HG03095 (cell line): Measurements from ENCODE around the gene SORT1.
"Not testable (repeated sequence)": the region's sequence is repeated elsewhere in the genome, so short reads cannot be mapped to it uniquely, and the experiment has no call there.

Experiments
- ATAC-seq: cut with Tn5 transposase; IDR thresholded peaks from one replicate; pipeline ENCODE4 v1.9.1; 2021; ENCODE audit warnings: moderate library complexity; ENCODE audit not compliant: unreplicated experiment

The SORT1 gene

GRCh38 chr1:109383087-109383779, 14.5 kb downstream of the SORT1 start:
- ATAC-seq: no peak

GRCh38 chr1:109381573-109381972, 16.1 kb downstream of the SORT1 start:
- no peak for ATAC-seq

GRCh38 chr1:109379907-109380306, 17.8 kb downstream of the SORT1 start:
- ATAC-seq: no peak

- ATAC-seq: no peak
Observed at GRCh38 chr1:109379422-109379821, 18.3 kb downstream of the SORT1 start.

- no peak for ATAC-seq
Observed at GRCh38 chr1:109377698-109378097, 20.0 kb downstream of the SORT1 start.

DNA sequence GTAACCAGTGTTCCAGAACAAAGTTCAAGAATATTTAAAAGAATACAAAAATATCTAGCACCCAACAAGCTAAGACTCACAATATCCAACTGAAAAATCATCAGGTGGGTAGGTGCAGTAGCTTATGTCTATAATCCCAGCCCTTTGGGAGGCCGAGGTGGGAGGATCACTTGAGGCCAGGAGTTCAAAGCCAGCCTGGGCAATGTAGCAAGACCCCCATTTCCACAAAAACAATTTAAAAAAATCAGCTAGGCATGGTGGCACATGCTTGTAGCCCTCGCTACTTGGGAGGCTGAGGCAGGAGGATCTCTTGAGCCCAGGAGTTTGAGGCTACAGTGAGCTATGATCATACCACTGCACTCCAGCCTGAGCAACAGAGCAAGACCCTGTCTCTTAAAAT, 24.0 kb downstream of the SORT1 start:
- not testable (repeated sequence) for ATAC-seq

- no peak for ATAC-seq
Observed at GRCh38 chr1:109373126-109373525, 24.6 kb downstream of the SORT1 start.

- no peak for ATAC-seq
Observed at GRCh38 chr1:109372281-109372680, 25.4 kb downstream of the SORT1 start.

DNA sequence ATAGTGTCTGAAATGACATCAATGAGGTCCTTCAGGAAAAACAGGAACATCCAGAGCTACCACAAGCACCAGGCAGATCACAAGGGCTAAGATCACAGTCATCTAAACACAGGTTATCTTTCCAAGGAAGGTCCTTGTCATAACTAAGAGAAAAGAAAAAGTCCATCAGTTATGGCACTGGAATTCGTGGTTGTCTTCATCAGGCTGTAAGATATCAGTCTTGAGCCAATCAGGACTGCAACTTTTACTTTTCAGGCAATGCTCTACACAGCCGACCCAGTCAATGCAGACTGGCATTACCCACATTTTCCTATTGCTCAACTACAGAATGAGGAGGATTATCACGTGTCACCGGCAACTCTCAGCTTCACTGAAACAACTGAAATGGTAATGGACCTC, 26.4 kb downstream of the SORT1 start:
- ATAC-seq: no peak

GRCh38 chr1:109370712-109371340, 26.9 kb downstream of the SORT1 start:
- ATAC-seq: no peak

DNA sequence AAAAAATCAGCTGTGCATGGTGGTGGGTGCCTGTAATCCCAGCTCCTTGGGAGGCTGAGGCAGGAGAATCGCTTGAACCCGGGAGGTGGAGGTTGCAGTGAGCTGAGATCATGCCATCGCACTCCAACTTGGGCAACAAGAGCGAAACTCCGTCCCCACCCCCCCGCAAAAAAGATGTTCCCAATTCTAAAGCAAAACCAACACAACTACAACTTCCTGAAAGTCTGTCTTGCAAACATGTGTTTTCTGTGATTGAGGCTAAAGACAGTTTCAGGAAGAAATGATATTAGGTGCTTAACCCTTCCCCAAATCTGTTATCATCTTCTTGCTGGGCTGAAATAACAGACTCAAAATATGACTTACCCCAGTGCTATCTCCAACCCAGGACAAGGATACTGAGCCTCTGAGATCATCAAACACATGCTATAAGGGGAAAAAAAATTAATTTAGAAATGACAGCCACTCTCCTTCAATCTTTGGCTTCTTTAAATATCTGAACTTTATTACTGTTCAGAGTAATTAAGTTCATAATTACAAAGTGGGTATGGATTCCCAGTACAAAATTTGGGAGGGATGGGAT, 28.5 kb downstream of the SORT1 start:
- no peak for ATAC-seq

GRCh38 chr1:109368464-109368863, 29.3 kb downstream of the SORT1 start:
- no peak for ATAC-seq

- ATAC-seq: no peak
Observed at GRCh38 chr1:109367626-109368025, 30.1 kb downstream of the SORT1 start.

- ATAC-seq: no peak
Observed at GRCh38 chr1:109365642-109366204, 32.0 kb downstream of the SORT1 start.

DNA sequence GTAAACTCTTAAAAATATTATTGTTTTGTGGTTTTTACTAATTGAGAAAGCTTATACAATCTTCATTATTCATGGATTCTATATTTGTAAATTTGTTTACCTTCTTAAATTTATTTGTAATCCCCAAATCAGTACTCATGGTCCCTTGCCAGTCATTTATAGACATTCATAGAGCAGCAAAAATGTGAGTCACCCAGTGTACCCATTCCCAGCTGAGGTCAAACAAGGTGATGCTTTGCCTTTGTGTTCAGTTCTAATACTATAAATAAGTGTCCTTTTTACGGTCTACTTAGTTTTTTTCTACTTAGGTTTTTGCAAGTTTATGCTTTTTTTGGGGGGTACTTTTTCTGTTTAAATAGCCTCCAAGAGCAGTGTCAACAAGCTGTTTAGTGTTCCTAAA, 36.1 kb downstream of the SORT1 start:
- ATAC-seq: no peak

DNA sequence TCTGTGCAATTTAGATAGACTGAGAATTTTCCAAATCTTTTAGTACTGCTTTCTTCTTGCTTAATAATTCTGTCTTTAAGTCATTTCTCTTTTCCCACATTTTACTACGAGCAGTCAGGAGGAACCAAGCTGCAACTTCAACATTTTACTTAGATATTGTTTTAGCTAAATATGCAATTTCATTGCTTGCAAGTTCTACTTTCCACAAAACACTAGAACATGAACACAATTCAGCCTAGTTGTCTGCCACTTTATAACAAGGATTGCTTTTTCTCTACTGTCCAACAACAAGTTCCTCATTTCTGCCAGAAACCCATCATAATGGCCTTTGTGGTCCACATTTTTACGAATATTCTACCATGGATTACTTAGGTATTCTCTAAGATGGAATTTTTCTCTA, 36.6 kb downstream of the SORT1 start:
- no peak for ATAC-seq

- no peak for ATAC-seq
Observed at GRCh38 chr1:109357616-109358015, 40.1 kb downstream of the SORT1 start.

DNA sequence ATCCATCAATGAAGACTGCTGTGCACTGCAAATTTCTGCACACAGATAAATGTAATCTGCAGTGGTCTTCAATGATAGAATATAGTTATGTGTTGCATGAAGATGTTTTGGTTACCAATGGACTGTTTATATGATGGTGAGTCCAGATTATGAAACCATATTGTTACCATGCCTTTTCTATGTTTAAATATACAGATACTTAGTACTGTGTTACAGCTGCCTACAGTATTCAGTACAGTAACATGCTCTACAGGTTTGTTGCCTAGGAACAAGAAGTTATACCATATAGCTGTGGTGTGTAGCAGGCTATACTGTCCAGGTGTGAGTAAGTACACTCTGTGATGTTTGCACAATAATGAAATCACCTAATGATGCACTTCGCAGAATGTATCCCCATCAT, 40.8 kb downstream of the SORT1 start:
- no peak for ATAC-seq

DNA sequence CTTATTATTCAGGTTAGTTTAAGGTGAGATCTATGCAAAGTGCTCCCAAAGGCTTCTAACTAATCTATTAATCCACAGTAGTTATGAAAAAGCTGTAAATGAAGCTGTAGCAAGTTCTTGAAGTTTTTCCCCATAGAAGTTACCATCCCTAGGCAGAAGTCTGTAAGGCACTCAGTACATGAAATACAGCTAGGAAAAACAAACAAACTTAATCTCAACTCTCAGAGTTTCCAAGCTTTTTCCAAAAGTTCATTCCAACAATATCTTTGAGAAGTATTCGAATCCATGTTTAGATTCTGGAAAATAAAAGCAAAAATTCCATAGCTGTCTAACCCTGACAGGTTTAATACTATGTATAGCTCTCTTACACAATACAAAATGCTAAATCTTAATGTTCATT, 41.2 kb downstream of the SORT1 start:
- no peak for ATAC-seq

DNA sequence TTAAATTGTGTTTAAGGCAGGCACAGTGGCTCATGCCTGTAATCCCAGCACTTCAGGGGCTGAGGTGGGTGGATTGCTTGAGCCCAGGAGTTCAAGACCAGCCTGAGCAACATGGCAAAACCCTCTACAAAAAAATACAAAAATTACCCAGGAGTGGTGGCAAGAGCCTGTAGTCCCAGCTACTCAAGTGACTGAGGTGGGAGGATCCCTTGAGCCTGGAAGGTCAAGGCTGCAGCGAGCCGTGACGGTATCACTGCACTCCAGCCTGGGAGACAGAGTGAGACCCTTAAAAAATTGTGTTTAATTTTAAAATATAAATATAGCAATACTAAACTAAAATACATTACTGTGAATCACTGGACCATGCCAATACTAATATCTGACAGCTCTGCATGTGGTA, 42.8 kb downstream of the SORT1 start:
- ATAC-seq: no peak

GRCh38 chr1:109351457-109351856, 46.3 kb downstream of the SORT1 start:
- ATAC-seq: no peak

- ATAC-seq: no peak
Observed at GRCh38 chr1:109350655-109351054, 47.1 kb downstream of the SORT1 start.
